Endothelial cell of umbilical vein (primary cell): ENCODE results near the gene THOC5.

Source experiments
- EZH2 ChIP-seq: IDR thresholded peaks from 2 replicates; pipeline ENCODE4 v1.6.1; 2012; ENCODE audit warnings: borderline replicate concordance, low read depth, mild to moderate bottlenecking, moderate library complexity, low read length, inconsistent platforms; ENCODE audit not compliant: severe bottlenecking
- FOS ChIP-seq: IDR thresholded peaks from 2 replicates; pipeline ENCODE4 v1.6.1; 2011; ENCODE audit warnings: mild to moderate bottlenecking, low read length, moderate library complexity, borderline replicate concordance; ENCODE audit not compliant: insufficient read depth
- GATA2 ChIP-seq: IDR thresholded peaks from 2 replicates; pipeline ENCODE4 v1.7.0; 2011; ENCODE audit warnings: low read depth, mild to moderate bottlenecking, moderate library complexity, mixed read lengths, low read length; ENCODE audit not compliant: insufficient read length, insufficient read depth
- MYC ChIP-seq: IDR thresholded peaks from one replicate; pipeline ENCODE4 v1.6.1; 2011; ENCODE audit warnings: mild to moderate bottlenecking, low read depth, low read length
- POLR2A ChIP-seq: IDR thresholded peaks from 2 replicates; pipeline ENCODE4 v1.6.1; 2012; ENCODE audit warnings: low read depth, mild to moderate bottlenecking, control low read depth, low read length
- POLR2AphosphoS5 ChIP-seq: IDR thresholded peaks from 2 replicates; pipeline ENCODE4 v1.6.1; 2012; ENCODE audit warnings: low read depth, mild to moderate bottlenecking, control low read depth, low read length, moderate library complexity; ENCODE audit not compliant: insufficient read depth
- TF ChIP-seq, protein P1 (sequence below): IDR thresholded peaks from 2 replicates; pipeline ENCODE4 v1.6.1; 2011; ENCODE audit not compliant: insufficient read depth, insufficient read length
- TF ChIP-seq, protein P2 (sequence below), 2 donors: IDR thresholded peaks; 1 replicate in 1 of 2; 2 replicates in 1 of 2; pipeline ENCODE4 v1.5.1; 2011; ENCODE audit warnings: low read length in 2 of 2, mild to moderate bottlenecking in 2 of 2, moderate library complexity in 2 of 2, control low read depth in 1 of 2, inconsistent platforms in 1 of 2, low read depth in 1 of 2; ENCODE audit not compliant: insufficient read depth in 1 of 2; ENCODE audit errors: extremely low read depth in 1 of 2

DNA sequence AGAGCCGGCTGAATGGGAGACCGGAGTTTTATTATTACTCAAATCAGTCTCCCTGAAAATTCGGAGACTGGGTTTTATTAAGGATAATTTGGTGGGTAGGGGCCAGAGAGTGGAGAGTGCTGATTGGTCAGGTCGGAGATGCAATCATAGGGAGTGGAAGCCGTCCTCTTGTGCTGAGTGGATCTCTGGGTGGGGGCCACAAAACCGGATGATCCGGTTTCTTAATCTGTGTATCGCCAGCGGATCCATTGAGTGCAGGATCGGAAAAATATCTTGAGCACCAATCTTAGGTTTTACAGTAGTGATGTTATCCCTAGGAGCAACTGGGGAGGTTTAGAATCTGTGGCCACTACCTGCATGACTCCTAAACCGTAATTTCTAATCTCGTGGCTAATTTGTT is 28.2 kb upstream of the THOC5 start:
- TF ChIP-seq, protein P1, sequence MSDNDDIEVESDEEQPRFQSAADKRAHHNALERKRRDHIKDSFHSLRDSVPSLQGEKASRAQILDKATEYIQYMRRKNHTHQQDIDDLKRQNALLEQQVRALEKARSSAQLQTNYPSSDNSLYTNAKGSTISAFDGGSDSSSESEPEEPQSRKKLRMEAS, result no peak
- TF ChIP-seq, protein P2, sequence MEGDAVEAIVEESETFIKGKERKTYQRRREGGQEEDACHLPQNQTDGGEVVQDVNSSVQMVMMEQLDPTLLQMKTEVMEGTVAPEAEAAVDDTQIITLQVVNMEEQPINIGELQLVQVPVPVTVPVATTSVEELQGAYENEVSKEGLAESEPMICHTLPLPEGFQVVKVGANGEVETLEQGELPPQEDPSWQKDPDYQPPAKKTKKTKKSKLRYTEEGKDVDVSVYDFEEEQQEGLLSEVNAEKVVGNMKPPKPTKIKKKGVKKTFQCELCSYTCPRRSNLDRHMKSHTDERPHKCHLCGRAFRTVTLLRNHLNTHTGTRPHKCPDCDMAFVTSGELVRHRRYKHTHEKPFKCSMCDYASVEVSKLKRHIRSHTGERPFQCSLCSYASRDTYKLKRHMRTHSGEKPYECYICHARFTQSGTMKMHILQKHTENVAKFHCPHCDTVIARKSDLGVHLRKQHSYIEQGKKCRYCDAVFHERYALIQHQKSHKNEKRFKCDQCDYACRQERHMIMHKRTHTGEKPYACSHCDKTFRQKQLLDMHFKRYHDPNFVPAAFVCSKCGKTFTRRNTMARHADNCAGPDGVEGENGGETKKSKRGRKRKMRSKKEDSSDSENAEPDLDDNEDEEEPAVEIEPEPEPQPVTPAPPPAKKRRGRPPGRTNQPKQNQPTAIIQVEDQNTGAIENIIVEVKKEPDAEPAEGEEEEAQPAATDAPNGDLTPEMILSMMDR (IDR thresholded peaks at IDR 0.05; ENCODE audit: extremely low read depth in 1 of 2, insufficient read depth in 1 of 2, low read depth in 1 of 2, low read length in 2 of 2), result no peak
- TF ChIP-seq POLR2A, result no peak
- no peak for TF ChIP-seq EZH2
- TF ChIP-seq FOS, result no peak
- TF ChIP-seq MYC, result no peak
- TF ChIP-seq POLR2AphosphoS5, result no peak
- no peak for TF ChIP-seq GATA2
